ENCODE data around the gene ALDH18A1.

The ALDH18A1 gene

DNA sequence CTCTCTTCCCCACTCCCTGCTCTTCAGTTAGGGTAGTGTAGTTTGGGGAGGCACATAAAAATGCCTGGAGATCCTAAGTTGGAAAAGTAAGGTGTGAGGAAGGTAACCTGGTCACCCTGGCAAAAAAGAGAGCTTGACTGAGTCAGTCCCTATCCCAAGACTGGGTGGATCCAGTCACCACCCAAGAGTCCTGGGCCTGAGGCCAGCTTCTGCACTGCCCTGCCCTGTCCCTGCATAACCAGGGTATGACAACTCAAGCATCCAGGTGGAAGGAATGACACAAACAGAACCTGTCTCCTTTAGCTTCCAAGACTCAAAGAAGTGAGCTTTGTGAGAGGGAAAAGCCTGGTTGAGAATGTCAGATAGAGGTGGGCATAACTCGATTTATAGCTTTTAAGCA, 68.5 kb downstream of the ALDH18A1 start:
- DNase-seq (ENCODE audit: low read depth in 1 of 2, low spot score in 1 of 2): no peak

DNA sequence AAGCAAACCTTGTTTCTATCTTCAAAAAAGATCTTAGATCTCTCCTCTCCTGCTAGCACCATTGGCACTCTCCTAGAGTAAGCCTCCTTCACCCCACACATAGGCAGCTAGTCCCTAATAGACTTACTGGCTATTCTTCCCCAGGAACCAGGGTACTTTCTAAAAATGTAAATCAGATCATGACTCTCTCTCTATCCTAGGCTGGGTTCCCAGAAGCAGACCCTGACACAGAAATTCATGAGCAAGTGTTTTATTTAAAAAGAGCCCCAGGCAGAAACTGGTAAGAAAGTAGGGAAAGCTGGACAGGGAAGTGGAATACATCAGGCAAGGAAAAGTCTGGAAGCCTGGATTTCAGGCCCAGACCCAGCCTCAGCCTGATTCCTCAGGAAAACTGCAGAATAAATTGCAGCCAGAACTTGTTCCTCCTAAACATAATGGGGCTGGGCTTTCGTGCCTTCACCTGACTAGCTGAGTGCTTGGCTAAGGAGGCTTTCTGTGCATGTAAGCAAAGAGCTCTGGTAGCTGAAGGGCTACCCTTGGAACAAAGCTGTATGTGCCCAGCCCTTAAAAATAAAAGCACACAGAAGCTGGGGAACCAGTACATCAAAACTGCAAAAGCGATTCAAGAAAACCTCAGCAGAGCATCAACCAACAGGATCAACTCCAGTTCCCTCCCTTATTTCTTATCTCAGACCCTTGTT, 76.5 kb downstream of the ALDH18A1 start:
- no peak for DNase-seq (ENCODE audit: low read depth in 1 of 2, low spot score in 1 of 2)

DNA sequence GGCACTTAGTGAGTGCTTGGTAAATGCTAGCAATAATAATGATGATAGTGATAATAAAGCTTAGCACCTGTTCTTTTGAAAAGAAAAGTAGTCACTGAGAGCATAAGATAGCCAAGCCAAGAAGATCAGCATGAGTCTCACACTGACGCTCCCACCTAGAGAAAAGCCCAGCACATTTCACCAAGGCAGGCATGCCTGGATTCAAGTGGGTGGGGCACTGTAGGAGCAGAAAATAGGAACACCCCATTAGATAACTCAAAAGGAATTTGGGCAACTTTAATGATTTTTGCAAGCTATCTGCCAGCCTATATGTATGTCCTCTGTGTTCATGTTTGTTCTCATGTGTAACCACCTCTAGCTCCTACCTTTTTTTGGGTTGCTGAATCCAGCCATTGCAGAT, 77.2 kb downstream of the ALDH18A1 start:
- DNase-seq (ENCODE audit: low read depth in 1 of 2, low spot score in 1 of 2): no peak

DNA sequence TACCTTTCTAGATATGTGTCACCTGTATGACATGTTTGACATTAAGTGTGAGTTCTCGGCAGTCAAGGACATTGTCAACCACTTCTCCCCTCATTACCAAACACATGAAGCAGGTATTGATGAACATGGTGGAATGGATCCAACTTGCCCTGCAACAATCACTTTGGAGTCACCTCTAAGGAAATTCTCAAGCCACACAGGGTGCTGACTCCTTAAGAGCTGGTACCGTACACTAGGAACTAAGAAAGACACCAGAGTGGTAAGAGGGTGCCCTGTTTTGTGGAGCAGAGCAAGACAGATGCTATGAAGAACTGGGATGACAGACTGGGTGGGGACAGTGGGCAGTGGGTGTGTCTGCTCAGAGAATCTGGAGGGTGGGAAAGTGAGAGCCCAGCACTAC, 77.9 kb downstream of the ALDH18A1 start:
- no peak for DNase-seq (ENCODE audit: low read depth in 1 of 2, low spot score in 1 of 2)

DNA sequence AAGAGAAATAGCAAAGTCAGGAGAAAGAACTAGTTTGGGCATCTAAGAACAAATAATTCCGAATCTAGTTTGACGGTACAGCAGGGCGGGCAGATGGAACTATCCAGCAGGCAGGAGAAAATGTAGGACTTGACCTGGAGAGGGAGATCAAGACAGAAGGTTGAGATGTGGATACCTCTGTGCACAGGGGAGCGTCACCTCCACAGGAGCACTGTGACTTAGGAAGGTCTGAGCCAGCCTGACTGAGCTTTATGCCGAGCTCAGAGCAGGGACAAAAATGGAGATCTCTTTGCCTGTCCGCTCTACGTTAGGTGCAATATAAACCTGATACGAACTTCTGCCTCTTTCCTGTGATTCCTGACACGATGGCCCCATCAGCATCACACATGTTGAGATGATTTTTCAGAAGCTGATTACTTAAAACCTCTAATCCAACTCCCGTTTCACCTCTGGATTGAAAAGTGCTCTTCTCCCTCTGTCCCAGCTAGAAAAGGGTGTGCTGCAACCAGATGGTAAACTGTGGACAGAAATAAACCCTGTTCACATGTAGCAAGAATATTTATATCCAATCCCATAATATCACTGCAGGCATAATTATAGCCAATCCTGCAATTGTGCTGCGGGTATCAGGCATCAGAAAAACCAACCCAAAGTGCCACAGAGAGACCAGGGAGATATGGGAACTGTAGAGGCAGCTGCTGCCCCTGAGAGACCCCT, 81.7 kb downstream of the ALDH18A1 start:
- no peak for DNase-seq (ENCODE audit: low read depth in 1 of 2, low spot score in 1 of 2)

DNA sequence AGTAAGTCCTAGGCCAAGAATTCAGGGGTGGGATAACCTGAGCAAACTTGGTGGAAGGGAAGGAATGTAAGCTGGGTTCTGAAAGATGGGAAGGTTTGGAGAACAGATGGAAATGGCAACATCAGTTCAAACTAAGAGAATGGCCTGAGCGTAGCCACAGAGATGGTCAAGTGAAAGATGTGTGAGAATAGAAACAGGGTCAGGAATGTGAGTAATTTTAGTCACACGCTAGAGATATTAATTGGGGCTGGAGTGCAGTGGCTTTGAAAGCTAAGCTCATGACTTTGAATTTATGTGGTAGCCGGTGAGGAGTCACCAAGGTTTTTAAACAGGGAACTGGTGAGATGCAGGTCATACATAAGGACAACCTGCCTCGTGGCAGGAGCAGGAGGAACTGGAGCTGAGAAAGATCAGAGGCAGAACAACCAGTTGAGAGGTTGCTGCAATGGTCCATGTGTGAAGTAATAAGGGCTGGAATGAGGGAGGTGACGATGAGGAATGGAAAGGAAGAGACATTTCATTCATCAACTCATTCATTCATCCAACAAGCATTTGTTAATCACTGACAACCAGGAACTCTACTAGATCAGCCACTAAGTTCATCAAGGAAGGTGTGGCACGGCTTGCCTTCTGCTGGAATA, 82.4 kb downstream of the ALDH18A1 start:
- no peak for DNase-seq (ENCODE audit: low read depth in 1 of 2, low spot score in 1 of 2)

DNA sequence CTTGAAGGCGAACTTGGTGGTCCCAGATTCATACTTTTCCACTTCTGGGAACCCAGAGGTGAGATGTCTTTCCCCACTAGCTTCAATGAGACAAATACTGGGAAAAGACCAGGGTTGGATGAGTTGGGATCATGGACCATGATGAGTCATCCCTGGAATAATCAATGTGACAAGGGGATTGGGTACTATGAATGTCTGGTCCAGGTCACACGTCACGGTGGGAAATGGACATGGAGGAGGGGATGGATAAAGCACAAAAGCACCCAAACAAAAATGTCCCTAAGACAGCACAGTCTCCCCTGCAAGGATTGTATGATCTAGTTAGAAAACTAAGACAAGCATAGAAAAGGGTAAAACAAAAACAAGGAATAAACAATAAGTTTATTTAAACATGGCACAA, 83.0 kb downstream of the ALDH18A1 start:
- no peak for DNase-seq (ENCODE audit: low read depth in 1 of 2, low spot score in 1 of 2)

DNA sequence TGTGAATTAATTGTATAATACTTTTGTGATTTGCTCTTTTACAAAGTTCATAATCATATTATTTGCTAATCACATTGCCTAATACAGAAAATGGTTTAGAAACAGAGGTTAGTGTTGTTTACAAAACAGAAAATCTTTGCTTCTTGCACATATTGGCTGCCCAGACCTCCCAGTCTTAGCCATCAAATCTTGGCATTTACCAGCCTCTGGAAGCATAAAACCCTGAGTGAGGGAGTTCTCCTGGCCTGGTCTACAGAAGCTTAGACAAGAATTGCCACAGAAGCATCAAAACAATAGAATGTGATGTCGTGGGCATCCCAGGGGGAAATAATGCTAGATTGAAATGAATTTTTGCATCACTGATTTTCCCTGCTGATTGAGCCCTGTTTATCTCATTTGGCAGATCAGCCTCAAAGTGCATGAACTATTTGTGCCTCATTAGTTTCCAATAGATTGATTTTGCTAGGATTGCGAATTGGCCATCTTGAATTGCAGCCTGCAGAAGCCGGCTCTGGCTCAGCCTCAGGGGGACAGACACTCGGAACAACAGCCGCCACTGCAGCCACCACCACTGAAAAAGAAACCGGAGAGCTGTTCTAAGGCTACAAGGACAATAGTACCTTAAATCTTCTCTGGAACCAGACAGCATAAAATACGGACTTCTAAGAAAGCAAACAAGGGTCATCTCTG, 84.2 kb downstream of the ALDH18A1 start:
- no peak for DNase-seq (ENCODE audit: low read depth in 1 of 2, low spot score in 1 of 2)

DNA sequence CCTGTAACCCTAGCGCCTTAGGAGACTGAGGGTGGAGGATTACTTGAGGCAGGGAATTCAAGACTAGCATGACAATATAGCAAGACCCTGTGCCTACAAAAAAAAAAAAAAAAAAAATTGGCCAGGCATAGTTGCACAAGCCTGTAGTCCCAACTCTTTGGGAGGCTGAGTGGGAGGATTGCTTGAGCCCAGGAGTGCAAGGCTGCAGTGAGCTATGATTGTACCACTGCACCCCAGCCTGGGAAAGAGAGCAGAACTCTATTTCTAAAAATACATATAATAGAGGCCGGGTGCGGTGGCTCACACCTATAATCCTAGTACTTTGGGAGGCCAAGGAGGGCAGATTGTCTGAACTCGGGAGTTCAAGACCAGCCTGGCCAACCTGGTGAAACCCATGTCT, 85.1 kb downstream of the ALDH18A1 start:
- no peak for DNase-seq (ENCODE audit: low read depth in 1 of 2, low spot score in 1 of 2)

DNA sequence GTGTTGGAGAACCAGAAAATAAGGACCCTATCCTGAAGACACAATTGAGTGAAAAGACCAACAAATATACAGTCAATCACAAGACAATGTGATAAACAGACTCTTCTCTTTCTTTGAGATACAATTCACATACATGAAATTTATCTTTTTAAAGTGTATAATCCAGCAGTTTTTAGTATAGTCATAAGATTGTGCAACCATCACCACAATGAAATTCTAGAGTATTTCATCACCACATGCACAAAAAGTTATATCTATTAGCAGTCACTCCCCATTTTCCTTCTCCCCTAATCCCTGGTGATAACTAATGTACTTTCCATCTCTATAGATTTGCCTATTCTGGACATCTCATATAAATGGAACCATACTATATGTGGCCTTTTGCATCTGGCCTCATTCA, 87.1 kb downstream of the ALDH18A1 start:
- no peak for DNase-seq (ENCODE audit: low read depth in 1 of 2, low spot score in 1 of 2)

DNA sequence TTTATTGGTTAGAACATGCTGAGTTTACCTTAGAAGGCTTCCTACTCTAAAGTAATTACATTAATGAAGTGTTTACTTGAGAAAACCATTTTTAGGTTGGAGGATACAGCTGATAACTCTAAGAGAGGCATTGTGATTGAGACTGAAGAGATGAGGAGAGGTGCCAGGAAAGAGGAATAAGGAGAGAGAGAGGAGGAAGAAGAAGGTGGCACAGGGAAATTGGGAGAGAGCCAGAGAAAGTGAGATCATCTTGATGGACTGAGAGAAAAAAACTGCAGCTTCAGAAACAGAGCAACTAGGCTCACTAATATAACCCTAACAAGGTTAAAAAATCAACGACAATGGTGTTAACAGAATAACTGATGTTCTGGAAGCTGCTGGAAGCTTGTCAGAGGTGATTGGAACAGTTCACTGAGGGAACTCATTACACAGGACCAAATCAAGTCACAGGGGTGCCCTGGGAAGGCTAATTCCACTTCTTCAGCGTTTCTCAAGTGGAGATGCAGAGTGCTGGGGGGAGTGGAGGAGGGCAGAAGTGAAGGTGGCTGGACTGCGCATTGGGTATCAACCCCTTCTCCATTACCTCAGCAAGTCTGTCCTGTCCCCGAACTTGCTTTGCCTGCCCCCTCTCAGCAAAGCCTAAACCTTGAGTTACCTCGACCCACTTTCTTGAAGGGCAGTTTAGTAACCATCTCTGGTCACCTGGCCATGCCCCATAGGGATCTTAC, 88.4 kb downstream of the ALDH18A1 start:
- DNase-seq (ENCODE audit: low read depth in 1 of 2, low spot score in 1 of 2): no peak

DNA sequence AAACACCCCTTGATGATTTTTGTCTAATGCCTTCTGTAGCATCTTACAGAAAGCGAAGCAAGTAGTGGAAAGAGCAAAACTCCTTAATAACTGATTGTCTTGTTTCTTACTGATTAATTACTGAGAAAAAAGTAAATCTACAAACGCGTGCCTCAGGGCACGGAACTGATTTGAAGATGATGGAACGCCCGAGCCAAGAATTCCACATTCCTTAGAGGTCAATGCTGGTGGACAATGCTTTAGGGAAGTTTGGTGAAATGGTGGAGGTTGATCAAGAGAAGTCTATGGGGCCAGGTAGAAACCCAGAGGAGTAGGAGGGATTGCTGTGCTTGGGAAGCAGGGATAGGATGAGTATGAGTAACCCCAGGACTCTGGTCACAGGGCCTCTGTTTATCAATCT, 90.4 kb downstream of the ALDH18A1 start:
- no peak for DNase-seq (ENCODE audit: low read depth in 1 of 2, low spot score in 1 of 2)

DNA sequence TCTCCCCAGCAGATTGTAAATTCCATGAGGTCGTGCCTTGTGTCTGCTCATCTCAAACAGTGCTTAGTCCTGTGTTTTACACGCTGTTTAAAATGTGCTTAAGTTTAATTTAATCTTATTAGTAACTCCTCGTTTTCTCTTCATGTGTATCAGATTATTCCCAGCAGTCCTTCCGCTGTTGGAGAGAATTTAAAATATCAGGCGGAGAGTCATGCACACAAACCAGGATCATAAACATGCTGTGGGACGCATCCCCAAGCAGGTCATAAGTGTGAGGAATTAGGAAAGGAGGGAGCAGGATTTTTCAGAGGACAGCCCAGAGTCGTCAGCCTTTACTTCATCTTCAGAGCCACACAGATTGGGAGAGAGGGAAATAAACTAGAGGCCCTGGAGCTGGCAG, 91.2 kb downstream of the ALDH18A1 start:
- no peak for DNase-seq (ENCODE audit: low read depth in 1 of 2, low spot score in 1 of 2)

DNA sequence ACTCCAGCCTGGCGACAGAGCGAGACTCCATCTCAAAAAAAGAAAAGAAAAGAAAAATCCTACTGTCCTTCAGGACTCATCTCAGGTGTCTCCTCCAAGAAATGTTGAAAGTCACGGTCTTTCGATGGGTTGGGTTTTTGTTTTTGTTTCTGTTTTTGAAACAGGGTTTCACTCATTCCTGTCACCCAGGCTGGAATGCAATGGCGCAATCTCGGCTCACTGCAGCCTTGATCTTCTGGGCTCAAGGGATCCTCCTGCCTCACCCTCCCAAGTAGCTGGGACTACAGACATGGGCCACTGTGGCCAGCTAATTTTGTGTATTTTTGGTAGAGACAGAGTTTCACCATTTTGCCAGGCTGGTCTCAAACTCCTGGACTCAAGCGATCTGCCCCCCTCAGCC, 92.2 kb downstream of the ALDH18A1 start:
- no peak for DNase-seq (ENCODE audit: low read depth in 1 of 2, low spot score in 1 of 2)

DNA sequence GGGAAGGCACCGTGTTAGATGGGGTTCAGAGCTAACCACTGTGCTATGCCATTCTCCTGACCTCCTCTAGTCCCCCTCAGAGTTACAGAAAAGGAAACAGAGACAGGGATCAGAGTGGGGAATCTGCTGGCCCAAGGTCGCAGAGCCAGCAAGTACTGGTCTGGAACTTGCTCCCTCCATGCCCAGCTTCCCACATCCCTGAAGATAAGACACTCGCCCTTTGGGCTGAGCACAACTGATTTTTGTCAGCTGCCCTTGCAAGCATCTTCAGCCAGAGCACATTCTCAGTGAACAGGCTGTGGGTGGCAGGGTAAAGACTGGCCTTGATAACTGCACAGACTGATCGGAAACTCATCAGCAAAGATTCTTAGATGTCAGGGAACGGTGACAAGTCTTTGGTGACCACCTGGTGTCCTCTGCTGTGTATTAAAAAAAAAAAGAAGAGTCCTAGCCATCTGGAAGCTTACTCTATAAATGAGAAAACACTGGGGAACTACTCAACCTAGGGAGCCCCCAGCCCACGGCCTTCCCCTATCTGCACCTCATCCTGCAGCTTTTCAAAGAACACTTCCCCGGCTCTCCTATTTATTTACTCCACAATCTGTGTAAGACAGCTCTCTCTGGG, 94.1 kb downstream of the ALDH18A1 start:
- no peak for DNase-seq (ENCODE audit: low read depth in 1 of 2, low spot score in 1 of 2)

DNA sequence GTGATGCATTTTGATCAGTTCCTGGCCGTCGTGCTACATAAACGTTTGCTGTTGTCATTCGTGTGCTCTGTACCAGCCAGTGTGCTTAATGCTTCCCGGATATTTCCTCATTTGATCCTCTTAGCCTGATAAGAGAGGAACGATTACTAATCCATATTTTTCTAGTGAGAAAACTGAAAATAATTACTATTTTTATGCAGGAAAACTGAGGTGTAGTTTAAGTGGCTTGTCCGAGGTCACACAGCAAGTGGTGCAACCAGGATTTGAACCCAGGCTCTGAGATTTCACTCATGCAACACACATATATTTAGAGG, 94.7 kb downstream of the ALDH18A1 start:
- no peak for DNase-seq (ENCODE audit: low read depth in 1 of 2, low spot score in 1 of 2)

DNA sequence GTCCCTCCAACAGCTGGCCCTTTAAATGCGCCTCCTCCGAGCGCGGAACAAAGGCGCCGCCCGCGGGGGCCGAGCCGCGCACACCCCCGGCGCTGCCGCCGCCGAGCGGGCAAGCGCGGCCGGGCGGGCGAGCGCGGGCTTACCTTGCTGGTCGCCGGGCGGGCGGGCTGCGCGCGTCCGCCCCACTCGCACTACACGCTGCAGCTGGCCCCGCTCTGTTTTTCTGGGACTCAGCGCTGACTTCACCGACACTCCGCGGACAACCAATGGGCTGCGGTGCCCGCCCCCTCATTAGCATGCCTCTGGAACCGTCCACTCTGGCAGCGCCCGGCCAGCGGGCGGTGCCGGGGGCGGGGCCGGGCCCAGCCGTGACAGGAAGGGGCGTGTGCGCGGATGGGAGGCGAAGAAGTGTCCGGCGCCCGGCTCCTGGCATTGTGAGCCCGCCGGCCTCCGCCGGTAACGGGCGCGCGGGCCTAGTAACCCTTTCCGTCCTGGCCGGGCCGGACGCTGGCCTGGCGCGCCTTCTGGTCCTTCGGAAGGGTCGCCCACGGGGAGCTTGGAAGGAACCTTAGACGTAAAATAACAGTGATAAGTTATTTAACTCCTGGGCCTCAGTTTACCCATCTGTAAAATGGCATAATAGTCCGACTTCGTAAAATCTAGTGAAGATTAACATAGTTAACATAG, 95.2 kb downstream of the ALDH18A1 start, which contains the start of gene SORBS1:
TSS of gene SORBS1 (minus strand) at position 195 of the 687 bp plus-strand sequence. CDS start 120,236 bp downstream, outside the sequence.
- DNase-seq (ENCODE audit: low read depth in 1 of 2, low spot score in 1 of 2): peak; percentile 64 to 68

DNA sequence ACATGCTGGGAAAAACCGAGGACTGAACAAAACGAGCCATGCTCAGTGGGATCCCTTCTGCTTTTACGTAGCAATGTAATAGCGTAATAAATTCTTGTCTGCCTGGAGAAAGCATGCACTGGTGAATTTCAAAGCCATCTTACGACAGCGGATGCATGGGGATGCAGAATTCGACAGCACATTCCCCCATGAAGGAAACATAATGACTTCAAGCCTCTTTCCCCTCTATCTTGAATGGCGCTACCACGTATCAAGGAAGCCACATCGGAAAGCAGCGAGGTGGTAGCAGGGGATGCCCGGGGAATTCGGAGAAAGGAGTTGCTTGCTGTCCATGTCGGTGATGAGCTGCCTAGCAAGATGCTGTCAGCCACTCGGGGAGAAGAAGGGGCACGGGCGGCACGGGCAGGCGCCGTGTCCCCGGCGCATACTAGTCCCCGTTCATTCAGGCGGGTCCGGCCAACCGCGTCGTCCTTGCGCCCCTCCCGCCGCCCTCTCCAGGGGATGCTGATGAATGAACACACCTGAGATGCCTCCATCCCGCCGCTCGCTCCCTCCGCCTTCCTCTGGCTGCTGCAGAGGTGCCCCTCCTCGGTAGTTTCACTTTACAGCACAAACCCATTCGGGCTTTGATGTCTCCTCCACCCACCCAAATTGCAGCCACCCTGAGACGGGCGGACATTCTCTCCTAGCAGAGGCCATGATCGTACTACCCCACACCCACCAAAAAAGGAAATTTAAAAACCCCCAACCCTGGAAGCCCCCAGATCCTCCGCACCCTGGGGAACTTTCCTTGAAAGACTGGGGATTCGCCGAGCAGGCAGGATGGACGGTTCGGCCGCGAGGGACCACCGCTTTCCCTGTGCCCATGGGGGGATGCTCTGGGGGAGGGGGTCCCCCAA, 96.0 kb downstream of the ALDH18A1 start:
- DNase-seq (ENCODE audit: low read depth in 1 of 2, low spot score in 1 of 2): peak; percentile 14 to 19

DNA sequence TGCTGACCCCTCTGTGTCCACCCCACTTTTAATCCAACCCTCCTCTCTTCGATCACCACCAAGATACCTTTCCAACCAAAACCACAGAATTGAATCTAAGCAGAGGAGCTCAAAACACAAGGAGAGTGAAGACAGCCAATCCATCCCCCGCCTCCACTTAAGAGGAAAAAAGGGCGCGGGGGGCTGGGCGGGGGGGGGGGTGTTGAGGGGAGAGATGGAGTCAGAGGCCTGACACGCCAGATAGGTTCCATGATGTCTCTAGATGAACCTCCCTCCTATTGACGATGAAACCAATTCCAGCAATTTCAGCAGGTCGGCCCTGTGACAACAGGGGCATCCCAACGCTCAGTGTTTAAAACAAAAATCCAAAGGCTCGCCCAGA, 96.6 kb downstream of the ALDH18A1 start:
- no peak for DNase-seq (ENCODE audit: low read depth in 1 of 2, low spot score in 1 of 2)
